ENCODE data around the gene CD300LF. TPM values are rescaled to one million over a fixed set of nuclear protein-coding genes. Genes with fewer than 3 reads are reported as not detected.

The CD300LF gene
- total and polyA plus RNA-seq, 10 of the 15 experiments (the other 5 are each of a cell fraction or from before 2014, with no cell fraction given) = 0.15 TPM; not detected in 9

DNA sequence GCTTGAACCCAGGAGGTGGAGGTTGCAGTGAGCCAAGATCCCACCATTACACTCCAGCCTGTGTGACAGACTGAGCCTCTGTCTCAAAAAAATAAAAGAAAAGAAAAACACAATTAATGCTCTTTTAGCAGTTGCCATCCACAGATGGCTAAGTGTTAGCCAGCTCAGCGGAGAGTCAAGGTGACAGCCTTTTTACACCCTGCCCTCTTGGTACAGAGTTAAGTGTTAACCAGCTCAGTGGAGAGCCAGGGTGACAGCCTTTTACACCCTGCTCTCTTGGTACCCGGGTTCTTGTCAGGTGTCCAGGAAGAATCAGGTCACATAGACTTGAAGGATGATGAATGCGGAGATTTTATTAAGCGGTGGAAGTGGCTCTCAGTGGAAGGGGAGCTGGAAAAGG, 7.8 kb upstream of the CD300LF start (continued):
- no peak for TF ChIP-seq CHD4 (IDR thresholded peaks at IDR 0.05)

DNA sequence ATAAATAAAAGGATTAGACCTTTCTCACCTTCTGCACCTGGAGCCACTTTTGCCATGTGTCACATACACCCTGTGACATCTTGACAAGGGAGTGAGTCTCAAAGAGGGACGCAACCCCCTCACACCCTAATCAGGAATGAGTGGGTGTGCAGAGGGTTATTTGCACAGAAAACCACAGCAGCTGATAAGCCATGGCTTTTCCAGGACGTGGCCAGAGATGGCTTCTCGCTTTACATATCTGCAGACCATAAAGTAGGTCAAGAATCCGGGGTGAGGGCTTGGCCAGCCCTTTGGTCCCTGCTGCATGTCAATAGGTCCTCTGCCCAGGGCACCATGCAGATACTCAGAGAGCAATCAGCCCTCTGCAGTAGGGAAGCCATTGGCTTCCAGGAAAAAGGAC, 2.4 kb upstream of the CD300LF start:
- H3K9ac ChIP-seq (ENCODE audit: control insufficient read depth, insufficient read depth, low read length) = no peak overlapping the region
- no peaks in the 10 kb centered on the region for H3K9me3 ChIP-seq (replicated peaks; ENCODE audit: control insufficient read depth, insufficient read depth, low read length)
- intact Hi-C loops (cut with micrococcal nuclease; ENCODE audit: unreplicated experiment) (no loop called here), in situ Hi-C loops (cut with MboI) (no loop called here)
- ChIA-PET RAD21 (ENCODE audit: unreplicated experiment) (no interaction called here), POLR2A (no interaction called here), SMC1A (ENCODE audit: uncharacterized antibody, unreplicated experiment) (interaction anchor here (1.1 kb wide), 1 partner anchor 23 kb away, joined by 4 read pairs; no protein-coding TSS in a partner anchor), CTCF (interaction anchor here (0.9 kb wide), 1 partner anchor 58 kb away, joined by 3 read pairs; no protein-coding TSS in a partner anchor)
- peak in 1 of 2 experiments; percentile 21; a peak in 2 of 4 replicates for TF ChIP-seq IKZF2 (IDR thresholded peaks at IDR 0.05)
- TF ChIP-seq, protein P1, sequence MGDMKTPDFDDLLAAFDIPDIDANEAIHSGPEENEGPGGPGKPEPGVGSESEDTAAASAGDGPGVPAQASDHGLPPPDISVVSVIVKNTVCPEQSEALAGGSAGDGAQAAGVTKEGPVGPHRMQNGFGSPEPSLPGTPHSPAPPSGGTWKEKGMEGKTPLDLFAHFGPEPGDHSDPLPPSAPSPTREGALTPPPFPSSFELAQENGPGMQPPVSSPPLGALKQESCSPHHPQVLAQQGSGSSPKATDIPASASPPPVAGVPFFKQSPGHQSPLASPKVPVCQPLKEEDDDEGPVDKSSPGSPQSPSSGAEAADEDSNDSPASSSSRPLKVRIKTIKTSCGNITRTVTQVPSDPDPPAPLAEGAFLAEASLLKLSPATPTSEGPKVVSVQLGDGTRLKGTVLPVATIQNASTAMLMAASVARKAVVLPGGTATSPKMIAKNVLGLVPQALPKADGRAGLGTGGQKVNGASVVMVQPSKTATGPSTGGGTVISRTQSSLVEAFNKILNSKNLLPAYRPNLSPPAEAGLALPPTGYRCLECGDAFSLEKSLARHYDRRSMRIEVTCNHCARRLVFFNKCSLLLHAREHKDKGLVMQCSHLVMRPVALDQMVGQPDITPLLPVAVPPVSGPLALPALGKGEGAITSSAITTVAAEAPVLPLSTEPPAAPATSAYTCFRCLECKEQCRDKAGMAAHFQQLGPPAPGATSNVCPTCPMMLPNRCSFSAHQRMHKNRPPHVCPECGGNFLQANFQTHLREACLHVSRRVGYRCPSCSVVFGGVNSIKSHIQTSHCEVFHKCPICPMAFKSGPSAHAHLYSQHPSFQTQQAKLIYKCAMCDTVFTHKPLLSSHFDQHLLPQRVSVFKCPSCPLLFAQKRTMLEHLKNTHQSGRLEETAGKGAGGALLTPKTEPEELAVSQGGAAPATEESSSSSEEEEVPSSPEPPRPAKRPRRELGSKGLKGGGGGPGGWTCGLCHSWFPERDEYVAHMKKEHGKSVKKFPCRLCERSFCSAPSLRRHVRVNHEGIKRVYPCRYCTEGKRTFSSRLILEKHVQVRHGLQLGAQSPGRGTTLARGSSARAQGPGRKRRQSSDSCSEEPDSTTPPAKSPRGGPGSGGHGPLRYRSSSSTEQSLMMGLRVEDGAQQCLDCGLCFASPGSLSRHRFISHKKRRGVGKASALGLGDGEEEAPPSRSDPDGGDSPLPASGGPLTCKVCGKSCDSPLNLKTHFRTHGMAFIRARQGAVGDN (IDR thresholded peaks at IDR 0.05) = no peak
- peak; percentile 63; the same call in 1 of the 2 replicates for TF ChIP-seq IKZF1 (conservative IDR thresholded peaks at IDR 0.05)
- TF ChIP-seq RUNX3 (IDR thresholded peaks at IDR 0.05; ENCODE audit: low read length) = peak; percentile 70
- TF ChIP-seq SIN3A (IDR thresholded peaks at IDR 0.05; ENCODE audit: low read depth, low read length) = no peak
- WGBS (ENCODE audit: insufficient coverage, insufficient replicate concordance, low lambda C conversion rate, missing lambda C conversion rate) = 0% methylated on average over 4 of the region's 4 CpGs
- peaks cover 2 to 3% of the 10 kb centered on the region in 2 experiments; a peak in 1 of 4 replicates for H3K27me3 ChIP-seq (replicated peaks in 1 of 2; ENCODE audit: control insufficient read depth in 2 of 2, insufficient read depth in 2 of 2, low read length in 1 of 2)
- peaks cover 3% of the 10 kb centered on the region for H3K4me1 ChIP-seq (ENCODE audit: control insufficient read depth, insufficient read depth, low read length)
- FAIRE-seq (no peak), ATAC-seq (no peak), DNase-seq (ENCODE audit: low read depth, low spot score) (no peak)
- no peak overlapping the region for H2AFZ ChIP-seq (ENCODE audit: control insufficient read depth, low read depth, low read length)
- H3K36me3 ChIP-seq (ENCODE audit: control insufficient read depth in 2 of 2, insufficient read depth in 2 of 2, low read length in 1 of 2) = no peaks in the 10 kb centered on the region
- H3K4me2 ChIP-seq (ENCODE audit: control insufficient read depth, insufficient read depth) = no peak overlapping the region
- H3K4me3 ChIP-seq = no peak overlapping the region
- BruUV-seq (replicated peaks) = no TSS peak
- H3K27ac ChIP-seq (ENCODE audit: control insufficient read depth, insufficient read depth) = no peak overlapping the region
- H4K20me1 ChIP-seq (ENCODE audit: control insufficient read depth, insufficient read depth) = no peaks in the 10 kb centered on the region
- H3K79me2 ChIP-seq (ENCODE audit: control insufficient read depth, insufficient read depth, low read length) = no peaks in the 10 kb centered on the region
